B cell (primary cell): Measurements from ENCODE around the gene PPT2. TPM values are rescaled to one million over a fixed set of nuclear protein-coding genes. Genes with fewer than 3 reads are reported as not detected.

Experiments
- ATAC-seq: fragments of 200-7000 bp; cut with Tn5 transposase; one replicate; pipeline ENCODE4 v1.10.0; 2021; ENCODE audit warnings: low read depth, mild to moderate bottlenecking, moderate number of reproducible peaks, moderate library complexity
- CTCF ChIA-PET: fragments of 350-600 bp; sonication (Branson Sonifier 250); formaldehyde crosslinking; loops from one replicate; lab custom pipeline; 2021; ENCODE audit warnings: antibody characterized with exemption, inconsistent platforms; lab: Charles Lee
- POLR2A ChIA-PET: fragments of 350-600 bp; sonication (Branson Sonifier 250); formaldehyde crosslinking; loops from one replicate; lab custom pipeline; 2021; ENCODE audit warnings: antibody characterized with exemption; lab: Charles Lee
- DNase-seq: peaks from one replicate; pipeline ENCODE4 v3.0.0; 2013
- H2AFZ ChIP-seq: 2 replicates; pipeline ENCODE4 v1.6.1; 2012; ENCODE audit warnings: mild to moderate bottlenecking, low read depth, low read length; ENCODE audit not compliant: insufficient read depth, poor library complexity, severe bottlenecking
- H3K27ac ChIP-seq, 2 donors: 1 replicate in 1 of 2; 2 replicates in 1 of 2; pipeline ENCODE4 v1.5.1; 2012 to 2013; ENCODE audit warnings: low read length in 2 of 2, mild to moderate bottlenecking in 2 of 2, moderate library complexity in 1 of 2
- H3K27me3 ChIP-seq, 4 experiments: fragments of 200-600 bp in 1 of 4; sonication (generic) in 1 of 4; replicated peaks in 1 of 4; 1 replicate in 2 of 4; 2 replicates in 2 of 4; pipeline versions ENCODE4 v1.6.1 to v1.7.0; 2013 to 2016; ENCODE audit warnings: low read length in 3 of 4, mild to moderate bottlenecking in 2 of 4, mixed read lengths in 1 of 4, moderate library complexity in 1 of 4; ENCODE audit not compliant: insufficient read depth in 4 of 4, control insufficient read depth in 3 of 4; ENCODE audit errors: control extremely low read depth in 1 of 4
- H3K36me3 ChIP-seq, 2 experiments: replicated peaks in 1 of 2; 1 replicate in 1 of 2; 2 replicates in 1 of 2; pipeline versions ENCODE4 v1.6.1 to v1.7.1; 2013; ENCODE audit warnings: low read length in 1 of 2; ENCODE audit not compliant: insufficient read depth in 2 of 2, control insufficient read depth in 1 of 2; ENCODE audit errors: control extremely low read depth in 1 of 2, extremely low read depth in 1 of 2
- H3K4me1 ChIP-seq, 2 donors: fragments of 200-600 bp in 1 of 2; sonication (generic) in 1 of 2; 1 replicate in 1 of 2; 2 replicates in 1 of 2; pipeline versions ENCODE4 v1.5.1 to v1.6.1; 2013 to 2017; ENCODE audit warnings: low read length in 2 of 2; ENCODE audit not compliant: control insufficient read depth in 2 of 2, insufficient read depth in 2 of 2
- H3K4me2 ChIP-seq: replicated peaks from 2 replicates; pipeline ENCODE3; 2012; ENCODE audit warnings: mild to moderate bottlenecking, low read depth, low read length; ENCODE audit not compliant: poor library complexity, severe bottlenecking
- H3K4me3 ChIP-seq, 5 experiments: fragments of 200-600 bp in 1 of 5; sonication (generic) in 1 of 5; 1 replicate in 3 of 5; 2 replicates in 2 of 5; pipeline versions ENCODE4 v1.5.1 to v1.7.0; 2011 to 2016; ENCODE audit warnings: low read length in 4 of 5, mild to moderate bottlenecking in 4 of 5, low read depth in 2 of 5, control low read depth in 1 of 5, moderate library complexity in 1 of 5; ENCODE audit not compliant: insufficient read depth in 1 of 5; ENCODE audit errors: control extremely low read depth in 1 of 5, extremely low read depth in 1 of 5
- H3K79me2 ChIP-seq: fragments of 200-600 bp; sonication (generic); one replicate; pipeline ENCODE4 v1.6.0; 2016; ENCODE audit warnings: low read length; ENCODE audit not compliant: control insufficient read depth, insufficient read depth
- H3K9ac ChIP-seq: fragments of 200-600 bp; sonication (generic); 2 replicates; pipeline ENCODE4 v1.6.1; 2017; ENCODE audit warnings: mild to moderate bottlenecking, low read length, moderate library complexity
- H3K9me3 ChIP-seq, 3 donors: one replicate each; pipeline versions ENCODE4 v1.6.1 to v1.7.1; 2013; ENCODE audit warnings: low read length in 2 of 3; ENCODE audit not compliant: control insufficient read depth in 2 of 3, insufficient read depth in 1 of 3; ENCODE audit errors: control extremely low read depth in 1 of 3
- H4K20me1 ChIP-seq: 2 replicates; pipeline ENCODE4 v1.6.0; 2012; ENCODE audit warnings: mild to moderate bottlenecking, low read length; ENCODE audit not compliant: insufficient read depth, control insufficient read depth, poor library complexity, severe bottlenecking
- H3K27ac Mint-ChIP-seq: one replicate; pipeline ENCODE4 v1.8.0; 2021; ENCODE audit warnings: mixed read lengths
- H3K27me3 Mint-ChIP-seq: one replicate; pipeline ENCODE4 v1.8.0; 2021; ENCODE audit warnings: mixed read lengths
- H3K4me1 Mint-ChIP-seq: one replicate; pipeline ENCODE4 v1.8.0; 2021; ENCODE audit warnings: mixed read lengths
- H3K4me3 Mint-ChIP-seq: one replicate; pipeline ENCODE4 v1.8.0; 2021; ENCODE audit warnings: mixed read lengths
- H3K9me3 Mint-ChIP-seq: one replicate; pipeline ENCODE4 v1.8.0; 2022; ENCODE audit warnings: mixed read lengths; ENCODE audit not compliant: insufficient read depth
- CTCF ChIP-seq: fragments of 200-600 bp; IDR thresholded peaks from one replicate; pipeline ENCODE4 v1.8.0; 2022; ENCODE audit warnings: antibody characterized with exemption, mild to moderate bottlenecking
- EZH2 ChIP-seq: IDR thresholded peaks from 2 replicates; pipeline ENCODE4 v1.6.1; 2012; ENCODE audit warnings: borderline replicate concordance, low read depth, mild to moderate bottlenecking, moderate library complexity, low read length; ENCODE audit not compliant: insufficient read depth, poor library complexity, severe bottlenecking
- WGBS: methylation state at CpG from one replicate; pipeline ENCODE4 v1.1.5; 2013; ENCODE audit warnings: missing lambda C conversion rate; ENCODE audit not compliant: insufficient coverage; 5-methylcytosine and 5-hydroxymethylcytosine counted together
- intact Hi-C: fragments of 100-400 bp; cut with micrococcal nuclease; formaldehyde crosslinking; loops from one replicate; pipeline ENCODE4 v1.10.0; 2022
- polyA plus RNA-seq: library from polyadenylated mRNA; depleted of rRNA; stranded (reverse); fragments of >200 nt; gene quantifications from 2 replicates; pipeline ENCODE4 v1.2.3, GENCODE V29; 2012
- total RNA-seq, 2 donors: library from RNA; stranded (reverse); fragments of 120-200 nt in 1 of 2; gene quantifications; 1 replicate in 1 of 2; 2 replicates in 1 of 2; pipeline versions ENCODE4 v1.2.3 to v1.2.4, GENCODE V29; 2013 to 2022

Gene PPT2
- total and polyA plus RNA-seq, 2 donors (not counting 1 experiment from before 2014, with no cell fraction given), result 1.2 to 4.2 TPM

DNA sequence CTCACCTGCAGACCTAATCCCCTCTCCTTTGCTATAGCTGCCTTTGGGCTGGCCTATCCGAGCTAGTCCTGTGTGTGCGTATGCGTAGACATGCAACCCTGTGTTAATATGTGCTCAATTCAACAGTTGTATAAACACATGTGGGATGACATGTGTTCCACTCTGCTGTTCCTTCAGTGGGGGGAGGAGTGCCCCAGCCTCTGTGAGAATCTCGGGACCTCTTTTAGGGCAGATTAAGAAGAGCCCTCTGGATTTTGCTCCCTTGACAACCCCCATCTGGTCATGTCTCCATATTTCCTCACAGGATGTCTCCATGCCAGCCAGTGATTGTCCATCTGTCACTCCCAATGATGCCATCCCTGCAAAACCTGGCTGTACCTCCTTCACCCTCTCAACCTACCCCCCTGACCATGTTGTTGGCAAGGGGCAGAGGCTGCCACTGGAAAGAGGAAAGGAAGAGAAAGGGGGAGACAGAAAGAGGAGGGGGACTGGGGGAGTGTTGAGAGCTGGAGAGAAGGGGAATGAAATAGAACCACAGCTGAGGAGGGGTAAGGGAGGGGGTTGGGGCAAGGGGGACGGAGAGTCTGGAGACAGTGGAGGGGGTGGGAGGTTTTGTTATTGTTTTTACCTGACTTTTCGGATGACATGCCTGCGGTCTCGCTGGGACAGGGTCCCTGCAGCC, 2.6 kb upstream of the PPT2 start:
- 17% methylated on average over 3 of the region's 8 CpGs for WGBS
- H3K4me3 Mint-ChIP-seq, result no peak overlapping the region
- CTCF ChIA-PET, result interaction anchor here (0.6 kb wide), 1 partner anchor 56 kb away, joined by 3 read pairs; no protein-coding TSS in a partner anchor
- H3K79me2 ChIP-seq, result no peaks in the 10 kb centered on the region
- ATAC-seq (no peak), DNase-seq (no peak)
- no peak overlapping the region for H3K27ac ChIP-seq
- intact Hi-C loops, result loop anchor here (10.0 kb wide), 1 partner anchor 107 kb away; no protein-coding TSS in a partner anchor
- H2AFZ ChIP-seq, result no peak overlapping the region
- no peak overlapping the region for H3K9ac ChIP-seq
- peaks cover 0 to 16% (median 3%) of the 10 kb centered on the region in 3 donors for H3K9me3 ChIP-seq
- no peaks in the 10 kb centered on the region for H3K9me3 Mint-ChIP-seq
- H3K4me1 ChIP-seq, result peaks cover 37 to 42% of the 10 kb centered on the region in 2 donors
- no peak overlapping the region for H3K4me2 ChIP-seq
- TF ChIP-seq EZH2 (no peak), CTCF (no peak)
- no peaks in the 10 kb centered on the region for H3K36me3 ChIP-seq
- H3K27me3 Mint-ChIP-seq, result peaks cover 58% of the 10 kb centered on the region
- H4K20me1 ChIP-seq, result no peaks in the 10 kb centered on the region
- no peak overlapping the region for H3K27ac Mint-ChIP-seq
- peaks cover 0 to 71% (median 30%) of the 10 kb centered on the region in 4 experiments for H3K27me3 ChIP-seq
- H3K4me1 Mint-ChIP-seq, result peaks cover 57% of the 10 kb centered on the region
- POLR2A ChIA-PET, result no interaction called here
- H3K4me3 ChIP-seq, result no peak overlapping the region
